Skeletal muscle cell (primary cell): ENCODE data around the gene SNX2.
"Not testable (repeated sequence)": the region's sequence is repeated elsewhere in the genome, so short reads cannot be mapped to it uniquely, and the experiment has no call there.

Source experiments
- DNase-seq: peaks from one replicate; pipeline ENCODE4 v3.0.0-alpha.2; 2010; ENCODE audit warnings: low read depth
- H3K4me3 ChIP-seq: 2 replicates; pipeline ENCODE4 v1.5.1; 2011; ENCODE audit warnings: low read depth, mild to moderate bottlenecking, control low read depth, low read length, moderate library complexity

Gene SNX2

GRCh38 chr5:122774861-122775549 is at the start of gene SNX2:
Gene SNX2 (plus strand): TSS chr5:122775080. CDS start chr5:122775104, 24 bp downstream.
- no peak for DNase-seq
- H3K4me3 ChIP-seq = peak within 1 kb of the TSS; percentile 89

GRCh38 chr5:122727112-122727541 is 47.8 kb upstream of the SNX2 start:
- no peak overlapping the region for H3K4me3 ChIP-seq
- DNase-seq = peak; percentile 47

- no peak for DNase-seq
- H3K4me3 ChIP-seq = no peak overlapping the region
These were observed 44.8 kb upstream of the SNX2 start for GRCh38 chr5:122730037-122730436.

GRCh38 chr5:122730456-122730855 is 44.4 kb upstream of the SNX2 start:
- no peak for DNase-seq

GRCh38 chr5:122736086-122736845 is 38.6 kb upstream of the SNX2 start:
- no peak for DNase-seq
- no peak overlapping the region for H3K4me3 ChIP-seq

More at GRCh38 chr5:122730456-122730855, 44.4 kb upstream of the SNX2 start:
- no peak overlapping the region for H3K4me3 ChIP-seq

- no peak for DNase-seq
- H3K4me3 ChIP-seq = no peak overlapping the region
These were observed 36.8 kb upstream of the SNX2 start for GRCh38 chr5:122738088-122738487.

GRCh38 chr5:122741681-122742080 is 33.2 kb upstream of the SNX2 start:
- DNase-seq = no peak

GRCh38 chr5:122743261-122743660 is 31.6 kb upstream of the SNX2 start:
- DNase-seq = no peak
- H3K4me3 ChIP-seq = no peak overlapping the region

More at GRCh38 chr5:122741681-122742080, 33.2 kb upstream of the SNX2 start:
- H3K4me3 ChIP-seq = no peak overlapping the region

- H3K4me3 ChIP-seq = no peak overlapping the region
- no peak for DNase-seq
These were observed 29.3 kb upstream of the SNX2 start for GRCh38 chr5:122745597-122745996.

GRCh38 chr5:122749886-122750285 is 25.0 kb upstream of the SNX2 start:
- H3K4me3 ChIP-seq = no peak overlapping the region
- no peak for DNase-seq

- DNase-seq = peak; percentile 68
- no peak overlapping the region for H3K4me3 ChIP-seq
These were observed 23.5 kb upstream of the SNX2 start for GRCh38 chr5:122751293-122751782.

- DNase-seq = peak; percentile 71
- no peak overlapping the region for H3K4me3 ChIP-seq
These were observed 21.4 kb upstream of the SNX2 start for GRCh38 chr5:122753500-122753899.

- H3K4me3 ChIP-seq = no peak overlapping the region
- DNase-seq = no peak
These were observed 19.1 kb upstream of the SNX2 start for GRCh38 chr5:122755783-122756182.

GRCh38 chr5:122756264-122756911 is 18.5 kb upstream of the SNX2 start:
- DNase-seq = peak; percentile 76
- no peak overlapping the region for H3K4me3 ChIP-seq

GRCh38 chr5:122757285-122757684 is 17.6 kb upstream of the SNX2 start:
- no peak overlapping the region for H3K4me3 ChIP-seq
- DNase-seq = no peak

- no peak overlapping the region for H3K4me3 ChIP-seq
- no peak for DNase-seq
These were observed 15.4 kb upstream of the SNX2 start for GRCh38 chr5:122759241-122760070.

- DNase-seq = no peak
- H3K4me3 ChIP-seq = no peak overlapping the region
These were observed 14.6 kb upstream of the SNX2 start for GRCh38 chr5:122760236-122760635.

GRCh38 chr5:122761115-122761514 is 13.8 kb upstream of the SNX2 start:
- DNase-seq = no peak
- no peak overlapping the region for H3K4me3 ChIP-seq

GRCh38 chr5:122761896-122762295 is 13.0 kb upstream of the SNX2 start:
- H3K4me3 ChIP-seq, DNase-seq: not testable (repeated sequence)
